Measurements from ENCODE around the gene PRRC2B.
A peak's percentile ranks its signal among the peaks of the same experiment; 100 is the strongest.
"Not testable (repeated sequence)": the region's sequence is repeated elsewhere in the genome, so short reads cannot be mapped to it uniquely, and the experiment has no call there.

The PRRC2B gene

DNA sequence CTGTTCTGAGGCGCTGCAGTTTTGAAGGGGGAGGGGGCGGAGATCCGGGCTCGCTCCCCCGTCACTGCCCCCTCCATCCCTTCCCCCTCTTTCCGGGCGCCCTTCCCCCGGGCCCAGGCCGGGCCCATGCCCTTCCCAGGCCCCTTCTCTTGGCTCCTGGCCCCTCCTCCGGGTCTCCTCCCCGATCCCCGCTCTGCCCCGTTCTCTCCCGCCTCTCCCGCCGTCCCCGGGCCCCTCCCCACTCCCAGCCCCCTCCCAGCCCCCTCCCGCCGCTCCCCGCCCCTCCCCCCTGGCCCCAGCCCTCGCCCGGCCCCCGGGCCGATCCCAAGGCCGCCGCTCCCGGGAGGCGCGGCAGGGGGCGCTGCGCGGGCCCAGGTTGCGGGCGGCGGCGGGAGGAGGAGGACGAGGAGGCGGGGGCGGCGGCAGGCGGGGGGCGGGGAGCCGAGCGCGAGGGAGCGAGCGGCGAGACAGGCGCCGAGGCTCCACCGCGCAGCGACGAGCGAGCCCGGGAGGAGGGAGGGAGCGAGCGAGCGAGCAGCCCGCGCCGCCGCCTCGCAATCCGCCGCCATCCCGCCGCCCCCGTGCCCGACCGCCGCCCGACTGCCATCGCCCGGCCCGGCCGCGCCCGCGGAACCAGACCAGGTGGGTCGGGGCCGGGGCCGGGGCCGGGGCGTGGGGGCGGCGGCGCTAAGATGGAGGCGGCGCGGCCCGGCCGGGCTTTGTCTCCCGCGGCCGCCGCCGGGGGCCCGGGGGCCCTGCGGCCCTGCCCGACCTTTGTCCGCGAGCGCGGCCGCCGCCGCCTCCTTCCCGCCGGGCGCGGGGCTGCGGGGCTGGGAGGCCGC is at the start of gene PRRC2B:
Gene PRRC2B, plus strand, starts transcription at position 465 of the 842 bp plus-strand sequence. CDS start 36,059 bp downstream, outside the sequence.
- Histone ChIP-seq H3K36me3 (replicated peaks; ENCODE audit: low read depth, low read length) (peaks cover 12% of the 10 kb centered on the region), H3K27ac (ENCODE audit: low read length) (peak within 1 kb of the TSS; percentile 73), H3K79me2 (ENCODE audit: low read length) (peaks cover 49% of the 10 kb centered on the region), H3K4me2 (ENCODE audit: low read length) (peak within 1 kb of the TSS; percentile 97), H3K4me3 (ENCODE audit: low read length) (peak within 1 kb of the TSS; percentile 94), H3K27me3 (ENCODE audit: low read depth, low read length) (no peaks in the 10 kb centered on the region), H4K20me1 (ENCODE audit: insufficient read depth, low read length) (peaks cover 40% of the 10 kb centered on the region), H3K9me3 (ENCODE audit: insufficient read depth, low read length) (no peaks in the 10 kb centered on the region), H3K4me1 (ENCODE audit: low read length) (peaks cover 33% of the 10 kb centered on the region), H3K9ac (ENCODE audit: low read length) (peak within 1 kb of the TSS; percentile 91), H2AFZ (ENCODE audit: low read depth, low read length) (peak within 1 kb of the TSS; percentile 63)
- TF ChIP-seq, protein P1, sequence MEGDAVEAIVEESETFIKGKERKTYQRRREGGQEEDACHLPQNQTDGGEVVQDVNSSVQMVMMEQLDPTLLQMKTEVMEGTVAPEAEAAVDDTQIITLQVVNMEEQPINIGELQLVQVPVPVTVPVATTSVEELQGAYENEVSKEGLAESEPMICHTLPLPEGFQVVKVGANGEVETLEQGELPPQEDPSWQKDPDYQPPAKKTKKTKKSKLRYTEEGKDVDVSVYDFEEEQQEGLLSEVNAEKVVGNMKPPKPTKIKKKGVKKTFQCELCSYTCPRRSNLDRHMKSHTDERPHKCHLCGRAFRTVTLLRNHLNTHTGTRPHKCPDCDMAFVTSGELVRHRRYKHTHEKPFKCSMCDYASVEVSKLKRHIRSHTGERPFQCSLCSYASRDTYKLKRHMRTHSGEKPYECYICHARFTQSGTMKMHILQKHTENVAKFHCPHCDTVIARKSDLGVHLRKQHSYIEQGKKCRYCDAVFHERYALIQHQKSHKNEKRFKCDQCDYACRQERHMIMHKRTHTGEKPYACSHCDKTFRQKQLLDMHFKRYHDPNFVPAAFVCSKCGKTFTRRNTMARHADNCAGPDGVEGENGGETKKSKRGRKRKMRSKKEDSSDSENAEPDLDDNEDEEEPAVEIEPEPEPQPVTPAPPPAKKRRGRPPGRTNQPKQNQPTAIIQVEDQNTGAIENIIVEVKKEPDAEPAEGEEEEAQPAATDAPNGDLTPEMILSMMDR (IDR thresholded peaks at IDR 0.05; ENCODE audit: low read depth, low read length), result peak; percentile 15; the same call in 1 of the 2 replicates
- no peak for TF ChIP-seq EZH2phosphoT487 (IDR thresholded peaks at IDR 0.05; ENCODE audit: low read depth)

DNA sequence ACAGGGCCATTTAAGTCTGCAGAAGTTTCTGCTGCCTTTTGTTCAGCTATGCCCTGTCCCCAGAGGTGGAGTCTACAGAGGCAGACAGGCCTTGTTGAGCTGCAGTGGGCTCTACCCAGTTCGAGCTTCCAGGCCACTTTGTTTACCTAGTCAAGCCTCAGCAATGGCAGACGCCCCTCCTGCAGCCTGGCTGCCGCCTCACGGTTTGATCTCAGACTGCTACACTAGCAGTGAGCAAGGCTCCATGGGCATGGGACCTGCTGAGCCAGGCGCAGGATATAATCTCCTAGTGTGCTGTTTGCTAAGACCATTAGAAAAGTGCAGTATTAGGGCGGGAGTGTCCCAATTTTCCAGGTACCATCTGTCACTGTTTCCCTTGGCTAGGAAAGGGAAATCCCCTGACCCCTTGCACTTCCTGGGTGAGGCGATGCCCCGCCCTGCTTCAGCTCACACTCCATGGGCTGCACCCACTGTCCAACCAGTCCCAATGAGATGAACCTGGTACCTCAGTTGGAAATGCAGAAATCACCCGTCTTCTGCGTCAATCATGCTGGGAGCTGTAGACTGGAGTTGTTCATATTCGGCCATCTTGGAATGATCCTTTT is 48.9 kb upstream of the PRRC2B start:
- not testable (repeated sequence) for H3K36me3 ChIP-seq (replicated peaks; ENCODE audit: low read depth, low read length); H3K27ac ChIP-seq (ENCODE audit: low read length); H3K9ac ChIP-seq (ENCODE audit: low read length); H3K4me2 ChIP-seq (ENCODE audit: low read length); H4K20me1 ChIP-seq (ENCODE audit: insufficient read depth, low read length); H3K27me3 ChIP-seq (ENCODE audit: low read depth, low read length); H3K79me2 ChIP-seq (ENCODE audit: low read length); H3K4me1 ChIP-seq (ENCODE audit: low read length); H3K9me3 ChIP-seq (ENCODE audit: insufficient read depth, low read length); H3K4me3 ChIP-seq (ENCODE audit: low read length); H2AFZ ChIP-seq (ENCODE audit: low read depth, low read length)

DNA sequence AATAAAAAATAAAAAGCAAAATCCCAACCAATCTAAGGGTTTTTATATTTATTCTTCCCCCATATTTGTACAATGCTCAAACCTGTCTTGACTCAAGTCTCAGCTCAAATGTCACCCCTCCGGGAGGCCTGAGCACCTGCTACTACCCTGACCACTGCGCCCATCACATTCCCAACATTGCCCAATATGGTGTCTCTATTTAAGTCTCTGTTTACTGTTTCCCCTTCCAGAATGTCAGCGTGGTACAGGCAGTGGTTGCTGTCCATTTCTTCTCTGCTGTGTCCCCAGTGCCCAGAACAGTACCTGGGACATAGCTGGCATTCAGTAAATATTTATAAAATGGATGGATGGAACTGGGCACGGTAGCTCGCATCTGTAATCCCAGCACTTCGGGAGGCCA is 47.3 kb upstream of the PRRC2B start:
- H2AFZ ChIP-seq (ENCODE audit: low read depth, low read length), result no peak overlapping the region
- H3K79me2 ChIP-seq (ENCODE audit: low read length), result no peaks in the 10 kb centered on the region

GRCh38 chr9:131347376-131348020 is 46.4 kb upstream of the PRRC2B start:
- Histone ChIP-seq H3K4me2 (ENCODE audit: low read length) (no peak overlapping the region), H3K4me1 (ENCODE audit: low read length) (peaks cover 17% of the 10 kb centered on the region)
- TF ChIP-seq EZH2phosphoT487 (IDR thresholded peaks at IDR 0.05; ENCODE audit: low read depth), result no peak
- TF ChIP-seq, protein P1 (IDR thresholded peaks at IDR 0.05; ENCODE audit: low read depth, low read length), result no peak

More for the DNA sequence above, 47.3 kb upstream of the PRRC2B start:
- no peak overlapping the region for H3K4me2 ChIP-seq (ENCODE audit: low read length)
- no peak overlapping the region for H3K4me3 ChIP-seq (ENCODE audit: low read length)
- peaks cover 17% of the 10 kb centered on the region for H3K4me1 ChIP-seq (ENCODE audit: low read length)
- no peak overlapping the region for H3K9ac ChIP-seq (ENCODE audit: low read length)
- no peaks in the 10 kb centered on the region for H3K36me3 ChIP-seq (replicated peaks; ENCODE audit: low read depth, low read length)
- no peaks in the 10 kb centered on the region for H3K27me3 ChIP-seq (ENCODE audit: low read depth, low read length)
- H4K20me1 ChIP-seq (ENCODE audit: insufficient read depth, low read length), result no peaks in the 10 kb centered on the region
- TF ChIP-seq, protein P1 (IDR thresholded peaks at IDR 0.05; ENCODE audit: low read depth, low read length), result no peak
- no peak for TF ChIP-seq EZH2phosphoT487 (IDR thresholded peaks at IDR 0.05; ENCODE audit: low read depth)
- H3K27ac ChIP-seq (ENCODE audit: low read length), result no peak overlapping the region
- no peaks in the 10 kb centered on the region for H3K9me3 ChIP-seq (ENCODE audit: insufficient read depth, low read length)

More at GRCh38 chr9:131347376-131348020, 46.4 kb upstream of the PRRC2B start:
- H4K20me1 ChIP-seq (ENCODE audit: insufficient read depth, low read length), result no peaks in the 10 kb centered on the region
- H3K9me3 ChIP-seq (ENCODE audit: insufficient read depth, low read length), result no peaks in the 10 kb centered on the region
- H3K79me2 ChIP-seq (ENCODE audit: low read length), result no peaks in the 10 kb centered on the region
- H3K36me3 ChIP-seq (replicated peaks; ENCODE audit: low read depth, low read length), result no peaks in the 10 kb centered on the region
- H3K4me3 ChIP-seq (ENCODE audit: low read length), result no peak overlapping the region
- no peak overlapping the region for H3K9ac ChIP-seq (ENCODE audit: low read length)
- H3K27ac ChIP-seq (ENCODE audit: low read length), result no peak overlapping the region
- no peaks in the 10 kb centered on the region for H3K27me3 ChIP-seq (ENCODE audit: low read depth, low read length)
- H2AFZ ChIP-seq (ENCODE audit: low read depth, low read length), result no peak overlapping the region
